Stimulated activated CD4-positive, alpha-beta T cell treated with anti-CD3 and anti-CD28 coated beads, Interleukin-12 subunit alpha, Interleukin-12 subunit beta, amount 100 ng/mL, for 24 hours (primary cell): Measurements from ENCODE around the gene ACADVL.

Experiments
- DNase-seq, 2 experiments: peaks; one replicate each; pipeline ENCODE4 v3.0.0-alpha.2; 2020; ENCODE audit warnings: low read depth in 2 of 2

Gene ACADVL

GRCh38 chr17:7191571-7192270 lies 28.0 kb upstream of the ACADVL start:
- no peak for DNase-seq

GRCh38 chr17:7192271-7192937 lies 27.3 kb upstream of the ACADVL start:
- DNase-seq = no peak

GRCh38 chr17:7195971-7196370 lies 23.8 kb upstream of the ACADVL start:
- no peak for DNase-seq

GRCh38 chr17:7196651-7197401 lies 22.9 kb upstream of the ACADVL start:
- DNase-seq = no peak

GRCh38 chr17:7203391-7203790 lies 16.3 kb upstream of the ACADVL start:
- no peak for DNase-seq

- no peak for DNase-seq
Measured at GRCh38 chr17:7204336-7204735, 15.4 kb upstream of the ACADVL start.

GRCh38 chr17:7204828-7205461 lies 14.8 kb upstream of the ACADVL start:
- peak; percentile 72 to 91 for DNase-seq

- no peak for DNase-seq
Measured at GRCh38 chr17:7205561-7205960, 14.2 kb upstream of the ACADVL start.

- no peak for DNase-seq
Measured at GRCh38 chr17:7207120-7208001, 12.4 kb upstream of the ACADVL start.

- DNase-seq = no peak
Measured at GRCh38 chr17:7208027-7208571, 11.6 kb upstream of the ACADVL start.

- no peak for DNase-seq
Measured at GRCh38 chr17:7208754-7209460, 10.8 kb upstream of the ACADVL start.

GRCh38 chr17:7211491-7212273 lies 8.1 kb upstream of the ACADVL start:
- no peak for DNase-seq

GRCh38 chr17:7213895-7214299 lies 5.8 kb upstream of the ACADVL start:
- DNase-seq = no peak

- DNase-seq = peak; percentile 99 to 100
Measured at GRCh38 chr17:7214300-7215135, 5.2 kb upstream of the ACADVL start.

GRCh38 chr17:7215136-7215638 lies 4.6 kb upstream of the ACADVL start:
- DNase-seq = no peak

GRCh38 chr17:7215652-7216180 lies 4.0 kb upstream of the ACADVL start:
- DNase-seq = no peak

GRCh38 chr17:7216242-7217112 lies 3.3 kb upstream of the ACADVL start:
- no peak for DNase-seq
